ENCODE data around the gene TMEM9.

- TF ChIP-seq, protein P1, sequence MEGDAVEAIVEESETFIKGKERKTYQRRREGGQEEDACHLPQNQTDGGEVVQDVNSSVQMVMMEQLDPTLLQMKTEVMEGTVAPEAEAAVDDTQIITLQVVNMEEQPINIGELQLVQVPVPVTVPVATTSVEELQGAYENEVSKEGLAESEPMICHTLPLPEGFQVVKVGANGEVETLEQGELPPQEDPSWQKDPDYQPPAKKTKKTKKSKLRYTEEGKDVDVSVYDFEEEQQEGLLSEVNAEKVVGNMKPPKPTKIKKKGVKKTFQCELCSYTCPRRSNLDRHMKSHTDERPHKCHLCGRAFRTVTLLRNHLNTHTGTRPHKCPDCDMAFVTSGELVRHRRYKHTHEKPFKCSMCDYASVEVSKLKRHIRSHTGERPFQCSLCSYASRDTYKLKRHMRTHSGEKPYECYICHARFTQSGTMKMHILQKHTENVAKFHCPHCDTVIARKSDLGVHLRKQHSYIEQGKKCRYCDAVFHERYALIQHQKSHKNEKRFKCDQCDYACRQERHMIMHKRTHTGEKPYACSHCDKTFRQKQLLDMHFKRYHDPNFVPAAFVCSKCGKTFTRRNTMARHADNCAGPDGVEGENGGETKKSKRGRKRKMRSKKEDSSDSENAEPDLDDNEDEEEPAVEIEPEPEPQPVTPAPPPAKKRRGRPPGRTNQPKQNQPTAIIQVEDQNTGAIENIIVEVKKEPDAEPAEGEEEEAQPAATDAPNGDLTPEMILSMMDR (IDR thresholded peaks at IDR 0.05 in 8 of 11, conservative IDR thresholded peaks at IDR 0.05 in 3 of 11), result no peak
- no peak for TF ChIP-seq POLR2A (IDR thresholded peaks at IDR 0.05)
Measured at GRCh38 chr1:201137579-201138310, 16.5 kb downstream of the TMEM9 start.
